ENCODE measurements around the gene ADGB. TPM values are rescaled to one million over a fixed set of nuclear protein-coding genes. Genes with fewer than 3 reads are reported as not detected.
A peak's percentile ranks its signal among the peaks of the same experiment; 100 is the strongest.

The ADGB gene
- total RNA-seq, result not detected

- WGBS, 2 donors, result 3 to 4% methylated on average over 25 to 32 of the region's 32 CpGs
- H3K27ac ChIP-seq, result no peak within 1 kb of the TSS
- H3K4me1 ChIP-seq, result peaks cover 9% of the 10 kb centered on the region
- intact Hi-C loops (cut with DNase I), result no loop called here
- no peaks in the 10 kb centered on the region for H3K36me3 ChIP-seq (replicated peaks in 1 of 2; ENCODE audit: insufficient read depth in 1 of 2, low read depth in 2 of 2)
- no peaks in the 10 kb centered on the region for H3K9me3 ChIP-seq
- no peak within 1 kb of the TSS for H3K4me3 ChIP-seq
- peak; percentile 42 to 70 (median 56) for DNase-seq
- H3K27me3 ChIP-seq, result no peaks in the 10 kb centered on the region
- ATAC-seq, result peak; percentile 89
- TF ChIP-seq POLR2A (IDR thresholded peaks at IDR 0.05), result no peak
- TF ChIP-seq CTCF (IDR thresholded peaks at IDR 0.05), result no peak
Observed at GRCh38 chr6:146598772-146599405, at the start of gene ADGB. TSS of gene ADGB (plus strand) at chr6:146598972. CDS start at chr6:146599041, 69 bp downstream.

GRCh38 chr6:146550911-146551310, 47.9 kb upstream of the ADGB start:
- Histone ChIP-seq H3K27ac (no peak overlapping the region), H3K4me1 (peaks cover 12% of the 10 kb centered on the region), H3K27me3 (no peaks in the 10 kb centered on the region), H3K36me3 (replicated peaks in 1 of 2; ENCODE audit: insufficient read depth in 1 of 2, low read depth in 2 of 2) (peaks cover 0 to 2% of the 10 kb centered on the region in 2 donors), H3K4me3 (no peak overlapping the region), H3K9me3 (no peaks in the 10 kb centered on the region)
- intact Hi-C loops (cut with DNase I), result no loop called here
- DNase-seq, result no peak
- 76 to 90% methylated on average over 6 of the region's 6 CpGs for WGBS, 2 donors
- no peak for TF ChIP-seq CTCF (IDR thresholded peaks at IDR 0.05)
- TF ChIP-seq POLR2A (IDR thresholded peaks at IDR 0.05), result no peak
- ATAC-seq, result no peak

DNA sequence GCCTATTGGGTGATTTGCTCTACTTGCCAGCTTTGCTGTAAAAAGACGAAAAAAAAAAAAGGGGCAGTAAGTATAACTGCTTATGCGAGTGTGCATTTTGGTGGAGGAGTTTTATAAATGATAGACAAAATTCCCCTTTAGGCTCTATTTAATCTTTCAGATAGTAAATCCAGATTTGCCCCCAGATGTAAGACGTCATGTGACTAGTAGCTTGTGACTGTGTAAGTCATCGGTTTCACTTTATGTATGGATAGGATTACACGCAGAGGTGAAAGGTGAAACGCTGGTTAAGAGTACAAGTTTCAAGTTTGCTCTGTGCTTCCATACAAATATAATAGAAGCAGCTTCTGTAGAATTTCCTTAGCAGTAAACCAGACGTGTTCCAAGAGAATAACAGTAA, 47.2 kb upstream of the ADGB start:
- DNase-seq, result no peak
- Histone ChIP-seq H3K36me3 (replicated peaks in 1 of 2; ENCODE audit: insufficient read depth in 1 of 2, low read depth in 2 of 2) (peaks cover 0 to 2% of the 10 kb centered on the region in 2 donors), H3K4me1 (peaks cover 7% of the 10 kb centered on the region), H3K27me3 (no peaks in the 10 kb centered on the region), H3K9me3 (no peaks in the 10 kb centered on the region), H3K4me3 (no peak overlapping the region), H3K27ac (no peak overlapping the region)
- WGBS, 2 donors, result 84 to 85% methylated on average over 7 of the region's 7 CpGs
- intact Hi-C loops (cut with DNase I), result no loop called here
- ATAC-seq, result no peak
- TF ChIP-seq POLR2A (IDR thresholded peaks at IDR 0.05) (no peak), CTCF (IDR thresholded peaks at IDR 0.05) (no peak)

- Histone ChIP-seq H3K27ac (no peak overlapping the region), H3K9me3 (no peaks in the 10 kb centered on the region), H3K4me3 (no peak overlapping the region), H3K36me3 (replicated peaks in 1 of 2; ENCODE audit: insufficient read depth in 1 of 2, low read depth in 2 of 2) (peaks cover 0 to 2% of the 10 kb centered on the region in 2 donors), H3K4me1 (no peaks in the 10 kb centered on the region), H3K27me3 (no peaks in the 10 kb centered on the region)
- TF ChIP-seq CTCF (IDR thresholded peaks at IDR 0.05) (no peak), POLR2A (IDR thresholded peaks at IDR 0.05) (no peak)
- intact Hi-C loops (cut with DNase I), result no loop called here
- 81 to 85% methylated on average over 7 of the region's 7 CpGs for WGBS, 2 donors
- ATAC-seq, result no peak
- no peak for DNase-seq
Observed at GRCh38 chr6:146553377-146554135, 45.2 kb upstream of the ADGB start.

Data from body of pancreas (tissue), 4 donors.